ENCODE results near the gene PPM1H. TPM values are rescaled to one million over a fixed set of nuclear protein-coding genes. Genes with fewer than 3 reads are reported as not detected.

The PPM1H gene
- total RNA-seq, 6 experiments from 2014 or later = 7.0 to 20.9 (median 8.4) TPM

GRCh38 chr12:62865937-62866336 lies 69.0 kb downstream of the PPM1H start:
- H3K9me3 Mint-ChIP-seq = peaks cover under 1% of the 10 kb centered on the region; the same call in 1 of the 2 replicates
- no peak for TF ChIP-seq CTCF (IDR thresholded peaks at IDR 0.05)
- H3K36me3 Mint-ChIP-seq (ENCODE audit: low read depth) = peaks cover 16% of the 10 kb centered on the region
- no peaks in the 10 kb centered on the region; the same call in 1 of the 2 replicates for H3K27me3 Mint-ChIP-seq (ENCODE audit: insufficient read depth)
- H3K4me1 Mint-ChIP-seq (ENCODE audit: low read depth) = peaks cover 84% of the 10 kb centered on the region
- H3K4me3 Mint-ChIP-seq = peak overlapping the region; percentile 51
- peak overlapping the region; percentile 95 for H3K27ac Mint-ChIP-seq
- DNase-seq = no peak

- Mint-ChIP-seq H3K4me1 (ENCODE audit: low read depth) (peaks cover 92% of the 10 kb centered on the region), H3K27ac (peak overlapping the region; percentile 95), H3K9me3 (no peaks in the 10 kb centered on the region), H3K4me3 (no peak overlapping the region), H3K36me3 (ENCODE audit: low read depth) (peaks cover 7% of the 10 kb centered on the region), H3K27me3 (ENCODE audit: insufficient read depth) (peaks cover 2% of the 10 kb centered on the region)
- no peak for TF ChIP-seq CTCF (IDR thresholded peaks at IDR 0.05)
- no peak for DNase-seq
Measured at GRCh38 chr12:62865065-62865464, 69.9 kb downstream of the PPM1H start.

- peak overlapping the region; percentile 69 for H3K27ac Mint-ChIP-seq
- no peaks in the 10 kb centered on the region for H3K9me3 Mint-ChIP-seq
- H3K36me3 Mint-ChIP-seq (ENCODE audit: low read depth) = no peaks in the 10 kb centered on the region
- H3K27me3 Mint-ChIP-seq (ENCODE audit: insufficient read depth) = peaks cover 2% of the 10 kb centered on the region
- peaks cover 90% of the 10 kb centered on the region for H3K4me1 Mint-ChIP-seq (ENCODE audit: low read depth)
- peak overlapping the region; percentile 18; the same call in 1 of the 2 replicates for H3K4me3 Mint-ChIP-seq
- no peak for TF ChIP-seq CTCF (IDR thresholded peaks at IDR 0.05)
- DNase-seq = peak; percentile 39
Measured at GRCh38 chr12:62862259-62862881, 72.6 kb downstream of the PPM1H start.

GRCh38 chr12:62861586-62861985 lies 73.4 kb downstream of the PPM1H start:
- H3K9me3 Mint-ChIP-seq = no peaks in the 10 kb centered on the region
- H3K27ac Mint-ChIP-seq = peak overlapping the region; percentile 69
- no peak for DNase-seq
- no peaks in the 10 kb centered on the region for H3K36me3 Mint-ChIP-seq (ENCODE audit: low read depth)
- peaks cover 82% of the 10 kb centered on the region for H3K4me1 Mint-ChIP-seq (ENCODE audit: low read depth)
- no peak for TF ChIP-seq CTCF (IDR thresholded peaks at IDR 0.05)
- peak overlapping the region; percentile 62 for H3K4me3 Mint-ChIP-seq
- H3K27me3 Mint-ChIP-seq (ENCODE audit: insufficient read depth) = peaks cover 2% of the 10 kb centered on the region

GRCh38 chr12:62860501-62861411 lies 74.2 kb downstream of the PPM1H start:
- Mint-ChIP-seq H3K27ac (peak overlapping the region; percentile 69), H3K9me3 (no peaks in the 10 kb centered on the region), H3K4me1 (ENCODE audit: low read depth) (peaks cover 74% of the 10 kb centered on the region)

More at GRCh38 chr12:62860501-62861411, 74.2 kb downstream of the PPM1H start:
- TF ChIP-seq CTCF (IDR thresholded peaks at IDR 0.05) = no peak
- Mint-ChIP-seq H3K27me3 (ENCODE audit: insufficient read depth) (peaks cover 2% of the 10 kb centered on the region), H3K36me3 (ENCODE audit: low read depth) (no peaks in the 10 kb centered on the region), H3K4me3 (peak overlapping the region; percentile 62)
- no peak for DNase-seq

All from HFFc6 (cell line).